C1 segment of cervical spinal cord (tissue), 14 donors: ENCODE measurements around the gene ARPC5.
A peak's percentile ranks its signal among the peaks of the same experiment; 100 is the strongest.
"Not testable (repeated sequence)": the region's sequence is repeated elsewhere in the genome, so short reads cannot be mapped to it uniquely, and the experiment has no call there.

Source experiments
- DNase-seq, 14 donors: peaks; one replicate each; lab custom pipeline; 2025; lab: John Stamatoyannopoulos, UW

Gene ARPC5

GRCh38 chr1:183646776-183647175, 11.2 kb upstream of the ARPC5 start:
- DNase-seq, result no peak

DNA sequence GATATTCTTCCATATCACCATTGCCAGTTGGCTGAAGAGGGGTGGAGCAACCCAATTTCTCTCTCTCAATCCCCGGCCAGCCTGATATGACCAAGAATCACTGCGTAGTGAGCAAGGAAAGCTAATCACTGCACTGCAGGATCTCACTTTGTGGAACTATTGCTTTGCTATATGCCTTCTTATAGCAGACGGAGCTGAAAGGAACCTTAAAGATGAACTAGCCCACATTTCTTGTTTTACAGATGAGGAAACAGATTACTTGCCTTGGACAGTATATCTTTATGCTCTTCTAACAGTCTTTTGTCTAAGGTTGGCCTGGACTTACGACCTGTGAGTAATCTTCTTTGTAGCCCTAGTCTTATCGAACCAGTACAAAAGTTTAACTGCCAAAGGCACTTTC, 9.9 kb upstream of the ARPC5 start:
- no peak for DNase-seq

DNA sequence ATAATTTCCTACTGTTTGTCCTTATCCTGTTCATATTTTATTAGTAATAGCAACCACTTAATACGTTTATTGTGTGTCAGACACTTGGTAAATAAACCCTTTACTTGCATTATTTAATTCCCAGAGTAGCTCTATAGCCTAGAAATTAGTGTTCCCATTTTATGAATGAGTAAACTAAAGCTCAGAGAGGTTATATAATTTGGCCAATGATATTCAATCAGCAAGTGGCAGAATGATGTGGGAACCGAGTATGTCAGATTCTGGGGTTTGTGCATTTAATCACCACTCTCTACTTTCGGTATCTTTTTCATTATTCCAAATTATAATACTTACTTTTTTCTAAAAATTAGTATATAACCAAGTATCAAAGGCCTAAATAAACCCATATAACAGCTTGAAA, 6.6 kb upstream of the ARPC5 start:
- DNase-seq, result no peak

GRCh38 chr1:183640193-183640592, 4.6 kb upstream of the ARPC5 start:
- DNase-seq, result no peak

- no peak for DNase-seq
Observed at GRCh38 chr1:183638649-183639387, 3.2 kb upstream of the ARPC5 start.

- DNase-seq, result peak in 1 of 14 donors; percentile 29
Observed at GRCh38 chr1:183636783-183637182, 1.2 kb upstream of the ARPC5 start.

DNA sequence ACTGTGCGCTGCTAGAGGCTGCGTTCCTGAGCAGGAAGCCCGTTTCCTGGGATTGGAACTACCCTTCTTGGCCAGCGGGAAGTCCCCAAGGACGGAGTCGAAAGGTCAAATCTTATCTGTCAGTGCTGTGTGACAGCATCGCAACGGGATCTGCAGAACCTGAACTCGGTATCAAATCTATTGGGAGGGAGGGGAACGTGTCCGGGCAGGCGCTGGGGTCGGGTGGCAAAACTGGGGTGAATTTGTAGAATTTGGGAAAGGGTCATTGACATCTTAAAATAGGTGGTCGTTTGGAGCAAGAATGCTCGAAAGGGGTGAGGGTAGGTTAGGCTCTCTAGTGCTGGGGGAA, 725 bp upstream of the ARPC5 start:
- no peak for DNase-seq

DNA sequence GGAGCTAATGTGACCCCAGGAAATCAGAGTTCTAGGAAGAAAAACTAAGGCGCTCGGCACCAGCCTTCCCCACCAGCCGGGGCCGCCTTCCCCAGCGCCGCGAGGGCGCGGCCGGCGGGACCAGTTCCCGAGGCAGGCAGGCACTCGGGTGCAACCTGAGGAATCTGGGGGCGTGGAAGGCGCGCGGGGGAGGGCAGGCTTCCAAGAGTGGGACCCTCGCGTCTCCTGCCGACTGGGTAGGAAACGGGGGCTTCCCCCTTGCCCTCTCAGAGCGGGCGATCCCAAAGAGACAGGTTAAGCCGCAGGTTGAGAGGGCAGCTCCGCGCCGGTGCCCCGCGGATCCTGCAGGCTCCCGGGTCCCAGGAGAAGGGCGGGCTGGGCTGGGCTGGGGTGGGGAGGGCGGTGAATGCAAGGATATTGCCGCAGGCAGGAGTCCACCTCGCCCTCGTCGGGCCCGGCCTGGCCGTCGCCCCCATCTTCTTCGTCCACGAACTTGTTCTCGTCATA, 431 bp downstream of the ARPC5 start:
- DNase-seq, result peak in 3 of 14 donors; percentile 37 to 72 (median 57)

DNA sequence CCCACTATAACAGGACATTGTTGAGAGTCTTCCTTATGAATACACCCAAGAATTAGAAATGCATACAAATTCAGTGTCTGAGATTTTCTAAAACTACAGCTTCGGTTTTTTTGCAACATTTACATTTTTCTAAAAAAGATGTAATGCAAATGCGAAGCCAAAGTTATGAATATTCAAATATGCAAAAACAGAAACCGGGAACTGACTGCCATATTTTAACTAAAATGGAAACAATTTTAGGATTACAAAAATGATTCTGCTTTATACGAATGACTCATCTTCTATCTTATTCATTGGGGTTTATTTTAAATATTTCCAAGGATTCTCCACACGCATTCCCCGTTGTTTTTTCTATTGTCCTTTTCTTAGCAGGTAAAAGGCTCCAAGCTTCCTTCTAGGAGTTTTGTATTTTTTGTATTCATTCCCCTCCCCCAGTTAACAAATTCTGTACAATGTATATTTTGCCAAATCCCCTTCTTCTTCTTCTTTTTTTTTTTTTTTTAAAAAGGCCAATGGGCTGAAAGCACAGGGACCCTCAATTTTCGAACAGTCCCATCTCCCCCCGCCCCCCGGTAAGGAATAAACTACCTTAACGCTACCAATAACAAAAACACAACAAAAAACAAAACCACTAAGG, 1.0 kb downstream of the ARPC5 start:
- no peak for DNase-seq

DNA sequence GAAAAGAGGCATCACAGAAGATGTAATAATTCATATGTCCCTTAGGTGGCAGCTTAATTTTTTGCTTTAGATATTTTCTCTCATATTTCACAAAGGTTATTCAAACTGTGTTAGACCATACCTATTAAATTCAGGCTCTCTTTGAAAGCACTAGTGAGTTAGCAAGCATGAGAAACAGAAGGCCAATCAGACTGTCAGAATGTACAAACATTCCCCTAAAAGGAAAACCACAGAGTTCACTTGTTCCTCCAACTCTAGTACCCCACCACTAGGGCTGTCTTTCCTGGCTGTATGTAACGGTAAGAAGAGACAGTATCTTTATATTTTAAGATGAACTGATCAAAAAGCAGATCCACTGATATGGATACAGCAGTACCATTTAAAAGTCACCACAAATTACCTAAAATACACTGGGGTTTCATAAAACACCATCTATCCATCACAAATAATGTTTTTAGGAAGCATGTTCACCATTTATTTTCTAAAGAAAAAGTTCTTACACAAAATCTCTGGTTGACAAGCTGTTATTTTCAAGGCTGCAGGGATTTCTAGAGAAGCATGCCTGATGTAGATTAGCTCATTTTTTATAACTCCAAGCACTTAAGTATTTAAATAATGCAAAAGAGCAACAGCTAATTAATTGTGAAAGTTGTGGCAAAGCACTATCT, 1.8 kb downstream of the ARPC5 start:
- DNase-seq, result peak in 2 of 14 donors; percentile 6 to 59

DNA sequence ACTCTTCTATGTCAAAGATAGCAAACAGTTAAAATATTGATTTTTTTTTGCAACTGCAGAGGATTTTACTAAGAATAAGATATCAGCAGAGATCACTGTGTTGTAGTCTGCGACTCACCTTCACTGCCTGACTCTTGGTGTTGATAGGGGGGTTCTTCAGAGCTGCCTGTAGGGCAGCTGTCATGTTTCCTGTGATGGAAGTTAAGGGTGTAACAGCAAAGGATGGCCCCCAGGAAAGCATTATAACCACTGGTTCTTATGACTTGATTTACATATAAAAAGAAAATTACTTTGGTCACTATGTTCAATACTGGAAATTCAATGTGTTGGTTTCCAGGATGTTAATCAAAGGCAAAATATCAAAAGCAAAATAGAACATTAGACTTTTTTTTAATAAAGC, 2.6 kb downstream of the ARPC5 start:
- no peak for DNase-seq

DNA sequence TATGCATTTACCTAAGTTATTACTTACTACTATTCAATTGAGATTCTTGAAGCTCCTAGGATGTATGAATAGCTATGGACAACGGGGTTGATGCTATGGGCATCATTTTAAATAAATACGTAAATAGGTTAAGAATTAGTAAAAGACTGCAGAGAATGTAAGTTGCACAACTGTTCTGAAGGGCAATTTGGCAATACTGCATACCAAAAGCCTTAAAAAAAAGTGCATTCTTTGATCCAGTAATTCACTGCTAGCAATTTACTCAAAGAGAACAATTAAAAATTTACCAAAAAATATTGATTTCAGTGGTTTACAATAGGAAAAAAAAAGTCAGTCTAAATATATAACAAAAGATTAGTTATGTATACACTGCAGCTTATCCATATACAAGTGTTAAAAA, 3.5 kb downstream of the ARPC5 start:
- no peak for DNase-seq

GRCh38 chr1:183630748-183631147, 4.8 kb downstream of the ARPC5 start:
- peak in 4 of 14 donors; percentile 10 to 30 (median 29) for DNase-seq

DNA sequence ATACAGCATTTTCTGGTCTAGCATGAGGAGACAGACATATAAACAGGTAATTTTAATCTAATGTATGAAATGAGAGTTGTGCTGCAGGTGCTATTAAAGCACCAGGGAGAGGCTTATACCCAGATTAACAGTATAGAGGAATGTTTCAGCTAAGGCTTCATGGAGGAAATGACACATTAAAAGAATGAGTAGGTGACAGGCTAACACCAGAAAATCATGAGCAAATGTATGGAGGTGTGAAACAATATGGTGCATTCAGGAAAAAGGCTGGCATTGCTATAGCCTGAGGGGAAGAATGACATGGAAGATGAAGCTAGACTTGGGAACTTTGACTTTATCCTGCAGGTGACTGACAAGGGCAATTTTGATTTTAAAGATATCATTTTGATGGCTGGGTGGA, 7.0 kb downstream of the ARPC5 start:
- DNase-seq, result no peak

DNA sequence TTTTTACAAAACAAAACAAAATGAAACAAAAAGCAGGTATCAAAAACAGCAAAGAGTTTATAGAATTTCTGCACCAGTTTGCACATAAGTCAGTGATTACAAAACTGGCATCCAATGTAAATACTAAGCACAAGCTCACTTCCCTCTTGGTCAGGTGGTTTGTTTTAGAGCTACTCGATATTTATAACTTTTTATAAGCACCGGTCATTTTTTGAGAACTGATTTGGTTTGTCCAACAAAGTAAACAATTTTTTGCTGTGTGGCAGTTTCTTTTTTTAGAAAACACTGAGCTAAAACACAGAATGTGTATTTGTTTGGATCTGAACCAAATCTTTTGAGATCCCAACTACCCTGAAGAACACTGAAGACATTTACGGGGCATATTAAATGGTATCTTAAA, 9.3 kb downstream of the ARPC5 start:
- DNase-seq, result not testable (repeated sequence)

DNA sequence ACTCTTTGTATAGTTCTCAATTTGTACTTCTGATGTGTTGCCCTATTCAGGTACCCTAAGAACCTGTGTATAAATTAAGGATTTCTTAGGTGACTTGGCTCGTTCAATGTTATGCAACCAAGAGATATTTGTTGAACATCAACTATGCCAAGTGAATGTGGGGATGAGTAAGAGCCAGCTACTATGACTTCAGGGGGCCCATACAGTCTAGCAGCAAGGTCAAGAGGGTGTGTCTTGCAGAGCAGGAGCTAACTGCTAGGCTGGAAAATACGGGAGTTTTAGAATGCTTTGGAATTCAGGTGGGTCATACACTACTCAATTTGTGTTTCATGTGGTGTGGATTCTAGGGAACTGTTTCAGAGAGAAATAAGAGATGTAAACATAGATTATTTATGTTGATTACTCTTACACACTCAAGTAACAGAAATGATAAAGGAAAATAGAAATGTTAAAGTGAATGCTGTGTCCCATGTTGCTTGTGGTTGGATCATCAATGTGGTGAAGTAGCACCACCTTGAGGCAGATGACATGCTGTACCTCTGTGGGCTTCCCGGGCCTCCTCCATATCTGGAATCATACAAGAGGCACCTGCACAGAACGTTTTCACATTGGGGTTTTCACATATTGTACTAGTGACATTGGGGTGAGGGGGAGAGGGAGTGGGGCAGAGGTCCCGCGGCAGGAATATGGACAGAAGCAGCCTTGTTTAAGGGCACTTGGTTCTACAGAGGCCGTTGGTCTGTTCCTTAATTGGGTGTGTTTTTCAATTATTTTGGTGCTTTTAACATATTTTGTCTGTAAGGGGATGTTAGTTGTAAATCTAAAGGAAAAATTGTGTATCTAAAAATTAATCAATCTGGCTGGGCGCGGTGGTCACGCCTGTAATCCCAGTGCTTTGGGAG, 12.4 kb downstream of the ARPC5 start:
- peak in 6 of 14 donors; percentile 13 to 30 (median 17) for DNase-seq

- no peak for DNase-seq
Observed at GRCh38 chr1:183622013-183622412, 13.6 kb downstream of the ARPC5 start.

- DNase-seq, result no peak
Observed at GRCh38 chr1:183620311-183620710, 15.3 kb downstream of the ARPC5 start.

GRCh38 chr1:183619781-183620180, 15.8 kb downstream of the ARPC5 start:
- DNase-seq, result no peak

DNA sequence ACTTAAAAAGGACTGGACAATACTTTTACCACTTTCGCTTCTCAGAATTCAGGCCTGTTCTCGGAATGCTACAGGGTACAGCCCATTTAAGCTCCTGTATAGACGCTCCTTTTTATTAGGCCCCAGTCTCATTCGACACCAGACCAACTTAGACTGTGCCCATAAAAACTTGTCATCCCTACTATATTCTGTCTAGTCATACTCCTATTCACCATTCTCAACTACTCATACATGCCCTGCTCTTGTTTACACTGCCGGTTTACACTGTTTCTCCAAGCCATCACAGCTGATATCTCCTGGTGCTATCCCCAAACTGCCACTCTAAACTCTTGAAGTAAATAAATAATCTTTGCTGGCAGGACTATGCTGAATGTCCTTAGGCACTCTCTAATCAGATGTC, 17.4 kb downstream of the ARPC5 start:
- not testable (repeated sequence) for DNase-seq

GRCh38 chr1:183612975-183613374, 22.6 kb downstream of the ARPC5 start:
- not testable (repeated sequence) for DNase-seq

- no peak for DNase-seq
Observed at GRCh38 chr1:183612407-183612806, 23.2 kb downstream of the ARPC5 start.
